T-helper 17 cell (primary cell): ENCODE measurements around the gene TTC6. TPM values are rescaled to one million over a fixed set of nuclear protein-coding genes. Genes with fewer than 3 reads are reported as not detected.

ENCODE experiments used
- ATAC-seq: fragments of 150-1000 bp; cut with Tn5 transposase; 2 replicates; pipeline ENCODE4 v1.10.0; 2021; ENCODE audit warnings: mild to moderate bottlenecking, moderate library complexity
- DNase-seq, 3 donors: peaks; one replicate each; pipeline versions ENCODE4 v3.0.0 to v3.0.0-alpha.2; 2020 to 2021
- H3K9me3 ChIP-seq: one replicate; pipeline ENCODE4 v1.7.0; 2013; ENCODE audit warnings: low read length, mild to moderate bottlenecking; ENCODE audit not compliant: control insufficient read depth, poor library complexity, severe bottlenecking
- H3K27ac Mint-ChIP-seq: one replicate; pipeline ENCODE4 v1.8.0; 2022; ENCODE audit warnings: mild to moderate bottlenecking, moderate library complexity, mixed read lengths
- H3K27me3 Mint-ChIP-seq: one replicate; pipeline ENCODE4 v1.8.0; 2022; ENCODE audit warnings: mixed read lengths
- H3K36me3 Mint-ChIP-seq: one replicate; pipeline ENCODE4 v1.8.0; 2022; ENCODE audit warnings: low read depth, mixed read lengths
- H3K4me1 Mint-ChIP-seq: one replicate; pipeline ENCODE4 v1.8.0; 2022; ENCODE audit warnings: mild to moderate bottlenecking, mixed read lengths
- H3K4me3 Mint-ChIP-seq: one replicate; pipeline ENCODE4 v1.8.0; 2022; ENCODE audit warnings: mild to moderate bottlenecking, moderate library complexity, mixed read lengths
- total RNA-seq, 4 donors: library from RNA in 2 of 4; stranded (reverse) in 2 of 4; gene quantifications; one replicate each; pipeline ENCODE4 v1.2.3 and lab custom pipeline; 2022 to 2026

TTC6 gene
- total RNA-seq, 2 donors from 2014 or later, result not detected

GRCh38 chr14:37610945-37611523 is 15.6 kb downstream of the TTC6 start:
- H3K9me3 ChIP-seq, result no peaks in the 10 kb centered on the region
- ATAC-seq (no peak), DNase-seq (no peak)
- Mint-ChIP-seq H3K4me1 (no peaks in the 10 kb centered on the region), H3K27me3 (no peaks in the 10 kb centered on the region), H3K36me3 (no peaks in the 10 kb centered on the region), H3K4me3 (no peak overlapping the region), H3K27ac (no peak overlapping the region)

- no peaks in the 10 kb centered on the region for H3K9me3 ChIP-seq
- H3K27ac Mint-ChIP-seq, result no peak overlapping the region
- DNase-seq, result no peak
- no peak overlapping the region for H3K4me3 Mint-ChIP-seq
- ATAC-seq, result no peak
- H3K4me1 Mint-ChIP-seq, result no peaks in the 10 kb centered on the region
- peaks cover 2% of the 10 kb centered on the region for H3K27me3 Mint-ChIP-seq
- no peaks in the 10 kb centered on the region for H3K36me3 Mint-ChIP-seq
Measured at GRCh38 chr14:37615582-37616289, 20.3 kb downstream of the TTC6 start.

GRCh38 chr14:37616853-37617252 is 21.4 kb downstream of the TTC6 start:
- DNase-seq (no peak), ATAC-seq (no peak)
- Mint-ChIP-seq H3K27me3 (peaks cover 9% of the 10 kb centered on the region), H3K27ac (no peak overlapping the region), H3K4me1 (no peaks in the 10 kb centered on the region), H3K36me3 (no peaks in the 10 kb centered on the region), H3K4me3 (no peak overlapping the region)
- H3K9me3 ChIP-seq, result no peaks in the 10 kb centered on the region

- ATAC-seq, result no peak
- no peak overlapping the region for H3K4me3 Mint-ChIP-seq
- H3K36me3 Mint-ChIP-seq, result no peaks in the 10 kb centered on the region
Measured at GRCh38 chr14:37617864-37618365, 22.5 kb downstream of the TTC6 start.

GRCh38 chr14:37618498-37619028 is 23.1 kb downstream of the TTC6 start:
- Mint-ChIP-seq H3K27me3 (peaks cover 9% of the 10 kb centered on the region), H3K4me1 (no peaks in the 10 kb centered on the region), H3K27ac (no peak overlapping the region), H3K36me3 (no peaks in the 10 kb centered on the region), H3K4me3 (no peak overlapping the region)
- DNase-seq (no peak), ATAC-seq (no peak)
- no peaks in the 10 kb centered on the region for H3K9me3 ChIP-seq

More at GRCh38 chr14:37617864-37618365, 22.5 kb downstream of the TTC6 start:
- no peaks in the 10 kb centered on the region for H3K4me1 Mint-ChIP-seq
- no peaks in the 10 kb centered on the region for H3K9me3 ChIP-seq
- peaks cover 9% of the 10 kb centered on the region for H3K27me3 Mint-ChIP-seq
- no peak overlapping the region for H3K27ac Mint-ChIP-seq
- DNase-seq, result no peak

- Mint-ChIP-seq H3K27ac (no peak overlapping the region), H3K4me1 (no peaks in the 10 kb centered on the region), H3K36me3 (no peaks in the 10 kb centered on the region), H3K27me3 (peaks cover 9% of the 10 kb centered on the region), H3K4me3 (no peak overlapping the region)
- ATAC-seq (no peak), DNase-seq (no peak)
- H3K9me3 ChIP-seq, result no peaks in the 10 kb centered on the region
Measured at GRCh38 chr14:37620856-37621255, 25.4 kb downstream of the TTC6 start.

GRCh38 chr14:37622231-37622923 is 26.9 kb downstream of the TTC6 start:
- ATAC-seq (no peak), DNase-seq (no peak)
- Mint-ChIP-seq H3K36me3 (no peaks in the 10 kb centered on the region), H3K4me1 (no peaks in the 10 kb centered on the region), H3K27ac (no peak overlapping the region), H3K4me3 (no peak overlapping the region), H3K27me3 (peaks cover 9% of the 10 kb centered on the region)
- H3K9me3 ChIP-seq, result no peaks in the 10 kb centered on the region

GRCh38 chr14:37623426-37623951 is 28.1 kb downstream of the TTC6 start:
- H3K27me3 Mint-ChIP-seq, result peaks cover 9% of the 10 kb centered on the region
- no peaks in the 10 kb centered on the region for H3K36me3 Mint-ChIP-seq
- no peaks in the 10 kb centered on the region for H3K9me3 ChIP-seq
- ATAC-seq, result no peak
- DNase-seq, result no peak
- H3K4me1 Mint-ChIP-seq, result no peaks in the 10 kb centered on the region
- H3K27ac Mint-ChIP-seq, result no peak overlapping the region
- no peak overlapping the region for H3K4me3 Mint-ChIP-seq

- Mint-ChIP-seq H3K27ac (no peak overlapping the region), H3K27me3 (peaks cover 9% of the 10 kb centered on the region), H3K4me1 (no peaks in the 10 kb centered on the region), H3K4me3 (no peak overlapping the region), H3K36me3 (no peaks in the 10 kb centered on the region)
- H3K9me3 ChIP-seq, result no peaks in the 10 kb centered on the region
- no peak for DNase-seq
- no peak for ATAC-seq
Measured at GRCh38 chr14:37623971-37624370, 28.5 kb downstream of the TTC6 start.

GRCh38 chr14:37625597-37626595 is 30.5 kb downstream of the TTC6 start:
- no peak for ATAC-seq
- Mint-ChIP-seq H3K36me3 (no peaks in the 10 kb centered on the region), H3K27ac (no peak overlapping the region), H3K4me3 (no peak overlapping the region), H3K27me3 (peaks cover 5% of the 10 kb centered on the region), H3K4me1 (no peaks in the 10 kb centered on the region)
- DNase-seq, result no peak
- no peaks in the 10 kb centered on the region for H3K9me3 ChIP-seq

GRCh38 chr14:37637341-37637740 is 41.9 kb downstream of the TTC6 start:
- Mint-ChIP-seq H3K27ac (no peak overlapping the region), H3K27me3 (no peaks in the 10 kb centered on the region), H3K4me3 (no peak overlapping the region), H3K4me1 (no peaks in the 10 kb centered on the region), H3K36me3 (no peaks in the 10 kb centered on the region)
- DNase-seq, result no peak
- ATAC-seq, result no peak
- H3K9me3 ChIP-seq, result no peaks in the 10 kb centered on the region

- H3K4me3 Mint-ChIP-seq, result no peak overlapping the region
- H3K36me3 Mint-ChIP-seq, result no peaks in the 10 kb centered on the region
- no peaks in the 10 kb centered on the region for H3K27me3 Mint-ChIP-seq
- ATAC-seq, result no peak
- no peaks in the 10 kb centered on the region for H3K4me1 Mint-ChIP-seq
- no peak for DNase-seq
- H3K27ac Mint-ChIP-seq, result no peak overlapping the region
- no peaks in the 10 kb centered on the region for H3K9me3 ChIP-seq
Measured at GRCh38 chr14:37638599-37638998, 43.2 kb downstream of the TTC6 start.
